Right lobe of liver (tissue), 6 donors: ENCODE data around the gene RGS14. TPM values are rescaled to one million over a fixed set of nuclear protein-coding genes. Genes with fewer than 3 reads are reported as not detected.

Experiments used
- ATAC-seq, 4 donors: fragments of 200-7000 bp; cut with Tn5 transposase; one replicate each; pipeline ENCODE4 v1.9.1; 2020; ENCODE audit warnings: mild to moderate bottlenecking in 4 of 4, moderate library complexity in 4 of 4
- DNase-seq, 3 donors: peaks; one replicate each; pipeline ENCODE4 v3.0.0-alpha.2; 2020
- H3K27ac ChIP-seq, 3 donors: fragments of 200-600 bp; one replicate each; pipeline ENCODE4 v1.8.0; 2022
- H3K27me3 ChIP-seq, 2 donors: fragments of 200-600 bp; one replicate each; pipeline ENCODE4 v1.8.0; 2022
- H3K36me3 ChIP-seq, 4 donors: fragments of 200-600 bp; sonication (generic) in 1 of 4; one replicate each; pipeline versions ENCODE4 v1.5.1 to v1.8.0; 2017 to 2022; ENCODE audit warnings: control low read depth in 1 of 4
- H3K4me1 ChIP-seq, 4 donors: fragments of 200-600 bp; sonication (generic) in 1 of 4; one replicate each; pipeline versions ENCODE4 v1.5.1 to v1.8.0; 2017 to 2022; ENCODE audit warnings: control low read depth in 1 of 4
- H3K4me3 ChIP-seq, 3 donors: fragments of 200-600 bp; one replicate each; pipeline ENCODE4 v1.8.0; 2022
- H3K9me3 ChIP-seq, 4 donors: fragments of 200-600 bp; sonication (generic) in 1 of 4; one replicate each; pipeline versions ENCODE4 v1.5.1 to v1.8.0; 2017 to 2022; ENCODE audit warnings: control low read depth in 1 of 4
- CTCF ChIP-seq, 4 donors: fragments of 200-600 bp in 3 of 4; fragments of 450-650 bp in 1 of 4; IDR thresholded peaks; one replicate each; pipeline versions ENCODE4 v1.5.1 to v1.8.0; 2016 to 2022; ENCODE audit warnings: antibody characterized with exemption in 4 of 4, mild to moderate bottlenecking in 2 of 4
- POLR2A ChIP-seq: fragments of 450-650 bp; IDR thresholded peaks from one replicate; pipeline ENCODE4 v1.6.1; 2017; ENCODE audit warnings: antibody characterized with exemption, mild to moderate bottlenecking
- WGBS: methylation state at CpG from one replicate; pipeline ENCODE4 v1.1.6; 2018; ENCODE audit warnings: low coverage, low lambda C conversion rate; ENCODE audit not compliant: insufficient coverage; ENCODE audit errors: missing lambda C conversion rate; 5-methylcytosine and 5-hydroxymethylcytosine counted together
- intact Hi-C, 2 donors: fragments of 100-400 bp; cut with DNase I; formaldehyde crosslinking; loops; one replicate each; pipeline versions ENCODE4 v1.11.2 to v1.14.1; 2022
- total RNA-seq, 6 experiments: library from RNA; depleted of rRNA in 2 of 6; stranded (reverse); fragments of >200 nt in 2 of 6; fragmentation: NEBNext Ultra II Directional in 3 of 6; extraction: Animal tissue kit (Norgen Biotek cat#: 25700) in 3 of 6; gene quantifications; one replicate each; pipeline versions ENCODE4 v1.1.0 to v1.2.4, GENCODE V29; 2016 to 2023
- donor health status: DM: no; HTN: yes; CAD: no.
- donor health status: DM: no; HTN: no; CAD: no.
- donor health status: DM: no; HTN: no; CAD: no.
- donor health status: DM: no; HTN: yes; CAD: no.
- donor health status: DM: no; HTN: yes; CAD: no.

The RGS14 gene
- total RNA-seq, 6 experiments from 2014 or later: 29.2 to 43.1 (median 35.2) TPM

DNA sequence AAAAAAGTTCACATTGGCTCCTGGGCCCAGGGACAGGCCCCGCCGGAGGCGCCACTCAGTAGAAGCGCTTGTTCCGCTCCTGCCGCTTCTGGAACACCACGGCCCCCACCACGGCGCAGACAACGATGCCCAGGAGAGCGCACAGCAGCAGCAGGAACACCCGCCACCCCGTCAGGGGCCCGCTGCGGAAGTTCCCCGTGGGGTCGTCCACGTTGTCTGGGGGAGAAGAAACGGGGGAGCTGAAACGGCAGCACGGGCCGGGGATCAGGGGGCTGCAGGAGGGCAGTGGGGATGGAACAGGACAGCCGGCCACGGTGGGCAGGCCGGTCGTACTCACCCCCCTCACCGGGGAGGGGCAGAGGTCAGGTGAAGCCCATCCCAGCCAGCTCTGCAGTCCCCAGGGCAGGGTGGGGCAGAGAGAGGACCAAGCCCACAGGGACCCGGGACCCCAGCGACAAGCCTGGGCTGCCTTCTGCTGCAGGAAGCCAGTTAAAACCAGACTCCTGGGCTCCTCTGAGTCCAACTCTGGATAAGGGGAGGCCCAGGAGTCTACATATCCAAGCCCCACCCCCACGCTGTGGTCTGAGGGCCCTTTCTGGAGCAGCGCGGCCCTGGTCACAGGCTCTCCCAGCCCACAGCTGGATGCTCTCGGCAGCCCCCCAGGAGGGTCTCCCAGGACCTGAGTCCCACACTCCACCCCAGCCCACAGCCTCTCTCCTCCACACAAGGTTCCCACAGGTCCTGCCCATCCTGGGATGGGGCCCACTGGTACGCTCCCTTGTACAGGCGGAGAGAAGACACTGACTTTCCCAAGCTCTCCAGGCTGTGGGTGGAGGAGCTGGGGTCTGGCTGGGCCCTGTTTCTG is 25.5 kb upstream of the RGS14 start:
- DNase-seq (peak in 1 of 3 donors; percentile 49), ATAC-seq (no peak)
- Histone ChIP-seq H3K4me3 (no peak overlapping the region), H3K27me3 (no peaks in the 10 kb centered on the region), H3K4me1 (peaks cover 0 to 25% (median 4%) of the 10 kb centered on the region in 4 donors), H3K36me3 (peaks cover 0 to 63% (median 36%) of the 10 kb centered on the region in 4 donors), H3K9me3 (no peaks in the 10 kb centered on the region), H3K27ac (no peak overlapping the region)
- TF ChIP-seq POLR2A (no peak), CTCF (IDR thresholded peaks at IDR 0.05) (no peak)
- 82% methylated on average over 22 of the region's 35 CpGs for WGBS
- intact Hi-C loops: no loop called here

GRCh38 chr5:177332896-177333260 is 24.8 kb upstream of the RGS14 start:
- ATAC-seq (no peak), DNase-seq (peak in 1 of 3 donors; percentile 49)
- Histone ChIP-seq H3K9me3 (no peaks in the 10 kb centered on the region), H3K27me3 (no peaks in the 10 kb centered on the region), H3K4me1 (peaks cover 0 to 25% (median 4%) of the 10 kb centered on the region in 4 donors), H3K4me3 (no peak overlapping the region), H3K36me3 (peaks cover 0 to 69% (median 38%) of the 10 kb centered on the region in 4 donors), H3K27ac (no peak overlapping the region)
- WGBS: 81% methylated on average over 3 of the region's 13 CpGs
- TF ChIP-seq CTCF (IDR thresholded peaks at IDR 0.05) (no peak), POLR2A (no peak)
- intact Hi-C loops: no loop called here

- DNase-seq (peak in 1 of 3 donors; percentile 46), ATAC-seq (no peak)
- Histone ChIP-seq H3K4me1 (peaks cover 0 to 25% (median 4%) of the 10 kb centered on the region in 4 donors), H3K27me3 (no peaks in the 10 kb centered on the region), H3K27ac (no peak overlapping the region), H3K9me3 (no peaks in the 10 kb centered on the region), H3K4me3 (no peak overlapping the region), H3K36me3 (peaks cover 0 to 69% (median 38%) of the 10 kb centered on the region in 4 donors)
- intact Hi-C loops: no loop called here
- no peak for TF ChIP-seq POLR2A
- 84% methylated on average over 7 of the region's 16 CpGs for WGBS
Observed at GRCh38 chr5:177333420-177334154, 24.1 kb upstream of the RGS14 start.

DNA sequence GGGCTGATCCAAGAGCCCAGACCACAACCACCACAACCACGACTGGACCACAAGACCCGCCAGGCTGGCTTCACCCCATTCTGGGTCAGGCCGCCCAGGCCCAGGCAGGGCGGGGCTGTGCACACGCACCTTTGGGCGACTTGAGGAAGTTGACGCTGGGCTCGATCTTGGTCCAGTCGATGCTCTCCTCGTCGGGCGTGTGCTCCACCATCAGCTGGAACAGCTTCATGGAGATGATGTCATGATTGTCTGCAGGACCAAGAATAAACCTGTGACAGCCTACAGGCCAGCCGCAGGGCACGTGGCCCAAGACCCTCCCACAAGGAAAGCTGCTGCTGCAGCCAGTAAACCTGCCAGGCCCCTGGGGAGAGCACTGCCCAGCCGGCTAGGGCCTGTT is 23.6 kb upstream of the RGS14 start:
- Histone ChIP-seq H3K27me3 (no peaks in the 10 kb centered on the region), H3K4me1 (peaks cover 0 to 25% (median 4%) of the 10 kb centered on the region in 4 donors), H3K27ac (no peak overlapping the region), H3K9me3 (no peaks in the 10 kb centered on the region), H3K4me3 (no peak overlapping the region), H3K36me3 (peaks cover 0 to 69% (median 40%) of the 10 kb centered on the region in 4 donors)
- WGBS: 92% methylated on average over 2 of the region's 15 CpGs
- intact Hi-C loops: no loop called here
- ATAC-seq: no peak
- no peak for TF ChIP-seq CTCF (IDR thresholded peaks at IDR 0.05)
- no peak for TF ChIP-seq POLR2A
- DNase-seq: peak in 1 of 3 donors; percentile 39
